Measurements from ENCODE around the gene BRPF1.

BRPF1 gene

GRCh38 chr3:9732080-9732739 is 675 bp downstream of the BRPF1 start:
- DNase-seq (ENCODE audit: low spot score): no peak

- peak; percentile 69 for DNase-seq (ENCODE audit: low spot score)
These were observed 1.2 kb downstream of the BRPF1 start for GRCh38 chr3:9732740-9733115.

DNA sequence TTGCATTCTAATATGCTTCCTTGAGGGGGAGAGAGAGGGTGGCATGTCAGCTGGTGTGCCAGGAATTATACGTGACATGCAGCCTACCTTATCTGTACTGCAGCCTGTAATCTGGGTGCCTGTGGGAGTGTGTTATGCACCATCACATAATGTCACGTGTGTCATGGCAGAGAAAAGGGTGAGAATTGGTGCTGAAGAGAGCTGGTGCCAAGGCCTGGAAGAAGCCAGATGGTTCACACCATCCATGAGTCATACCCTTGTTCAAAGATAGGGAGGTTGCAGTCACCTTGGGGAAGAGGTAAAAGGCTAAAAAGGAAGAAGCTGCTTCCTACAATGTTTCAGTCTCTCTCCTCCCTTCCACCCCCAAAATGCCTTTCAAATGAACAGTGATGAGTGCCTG is 5.3 kb downstream of the BRPF1 start:
- DNase-seq (ENCODE audit: low spot score): no peak

DNA sequence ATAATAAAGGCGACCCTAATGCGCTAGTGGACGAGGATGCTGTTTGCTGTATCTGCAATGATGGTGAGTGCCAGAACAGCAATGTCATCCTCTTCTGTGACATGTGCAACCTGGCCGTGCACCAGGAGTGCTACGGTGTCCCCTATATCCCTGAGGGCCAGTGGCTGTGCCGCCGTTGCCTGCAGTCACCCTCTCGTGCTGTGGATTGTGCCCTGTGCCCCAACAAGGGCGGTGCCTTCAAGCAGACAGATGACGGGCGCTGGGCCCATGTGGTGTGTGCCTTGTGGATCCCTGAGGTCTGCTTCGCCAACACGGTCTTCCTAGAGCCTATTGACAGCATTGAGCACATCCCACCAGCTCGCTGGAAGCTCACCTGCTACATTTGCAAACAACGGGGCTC is 7.6 kb downstream of the BRPF1 start:
- no peak for DNase-seq (ENCODE audit: low spot score)

GRCh38 chr3:9742560-9742959 is 11.0 kb downstream of the BRPF1 start:
- DNase-seq (ENCODE audit: low spot score): no peak

DNA sequence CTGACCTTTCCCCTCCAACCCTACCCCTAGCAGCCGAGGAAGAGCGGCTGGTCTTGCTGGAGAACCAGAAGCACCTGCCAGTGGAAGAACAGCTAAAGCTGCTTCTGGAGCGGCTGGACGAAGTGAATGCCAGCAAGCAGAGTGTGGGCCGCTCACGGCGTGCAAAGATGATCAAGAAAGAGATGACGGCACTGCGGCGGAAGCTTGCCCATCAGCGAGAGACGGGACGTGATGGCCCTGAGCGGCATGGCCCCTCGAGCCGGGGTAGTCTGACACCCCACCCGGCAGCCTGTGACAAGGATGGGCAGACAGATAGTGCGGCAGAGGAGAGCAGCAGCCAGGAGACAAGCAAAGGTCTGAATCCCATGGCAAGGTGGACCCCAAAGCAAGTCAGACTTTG is 12.0 kb downstream of the BRPF1 start:
- DNase-seq (ENCODE audit: low spot score): no peak

DNA sequence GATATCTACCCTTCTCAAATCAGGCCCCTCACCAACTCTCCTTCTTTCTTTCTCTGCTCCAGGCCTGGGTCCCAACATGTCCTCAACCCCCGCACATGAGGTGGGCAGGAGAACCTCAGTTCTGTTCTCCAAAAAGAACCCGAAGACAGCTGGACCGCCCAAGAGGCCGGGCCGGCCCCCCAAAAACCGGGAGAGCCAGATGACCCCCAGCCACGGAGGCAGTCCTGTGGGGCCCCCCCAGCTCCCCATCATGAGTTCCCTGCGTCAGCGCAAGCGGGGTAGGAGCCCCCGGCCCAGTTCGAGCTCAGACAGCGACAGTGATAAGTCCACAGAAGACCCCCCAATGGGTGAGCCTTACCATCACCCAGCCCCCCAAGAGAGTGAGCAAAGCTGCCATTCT is 12.6 kb downstream of the BRPF1 start:
- no peak for DNase-seq (ENCODE audit: low spot score)

GRCh38 chr3:9745521-9745920 is 14.0 kb downstream of the BRPF1 start:
- no peak for DNase-seq (ENCODE audit: low spot score)

DNA sequence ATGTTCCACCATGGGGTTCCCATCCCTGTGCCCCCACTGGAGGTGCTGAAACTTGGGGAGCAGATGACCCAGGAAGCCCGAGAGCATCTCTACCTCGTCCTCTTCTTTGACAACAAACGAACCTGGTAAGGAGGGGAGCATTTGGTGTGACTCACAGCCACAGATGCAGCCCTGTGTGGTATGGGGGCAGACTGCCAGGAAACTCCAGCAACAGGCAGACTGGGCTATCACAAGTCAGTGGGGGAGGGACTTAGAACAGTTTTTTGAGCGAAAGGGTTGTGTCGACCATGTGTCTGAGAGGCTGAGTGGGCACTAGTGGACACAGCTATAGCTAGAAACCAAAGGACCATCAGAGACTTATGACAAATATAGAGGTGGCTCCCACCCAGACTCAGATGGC is 14.8 kb downstream of the BRPF1 start:
- DNase-seq (ENCODE audit: low spot score): no peak

DNA sequence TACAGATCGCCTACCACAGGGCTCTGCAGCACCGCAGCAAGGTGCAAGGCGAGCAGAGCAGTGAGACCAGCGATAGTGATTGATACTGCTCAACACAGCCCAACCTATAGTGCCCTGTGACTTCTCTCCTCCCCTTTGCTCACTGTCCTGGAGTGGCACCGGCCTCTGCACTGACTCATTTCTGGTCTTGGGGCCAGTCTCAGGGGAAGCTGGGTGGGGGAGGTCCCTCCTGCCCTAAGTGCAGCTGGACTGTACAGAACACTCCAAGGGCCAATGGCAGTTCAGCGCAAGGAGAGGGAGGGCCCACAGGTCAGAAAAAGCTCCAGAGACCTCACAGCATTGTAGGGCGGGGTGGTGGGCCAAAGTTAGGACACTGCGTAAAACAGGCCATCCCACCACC is 15.7 kb downstream of the BRPF1 start:
- DNase-seq (ENCODE audit: low spot score): no peak

- no peak for DNase-seq (ENCODE audit: low spot score)
These were observed 16.5 kb downstream of the BRPF1 start for GRCh38 chr3:9748031-9748430.

- DNase-seq (ENCODE audit: low spot score): no peak
These were observed 17.7 kb downstream of the BRPF1 start for GRCh38 chr3:9749296-9749644.

- peak; percentile 99 for DNase-seq (ENCODE audit: low spot score)
These were observed 18.4 kb downstream of the BRPF1 start, which contains the start of gene OGG1 for GRCh38 chr3:9749645-9750555. Gene OGG1 (plus strand): TSS chr3:9749952. CDS start chr3:9750287, 335 bp downstream.

- peak; percentile 73 for DNase-seq (ENCODE audit: low spot score)
These were observed 19.2 kb downstream of the BRPF1 start for GRCh38 chr3:9750556-9751411.

- no peak for DNase-seq (ENCODE audit: low spot score)
These were observed 23.1 kb downstream of the BRPF1 start for GRCh38 chr3:9754678-9755077.

DNA sequence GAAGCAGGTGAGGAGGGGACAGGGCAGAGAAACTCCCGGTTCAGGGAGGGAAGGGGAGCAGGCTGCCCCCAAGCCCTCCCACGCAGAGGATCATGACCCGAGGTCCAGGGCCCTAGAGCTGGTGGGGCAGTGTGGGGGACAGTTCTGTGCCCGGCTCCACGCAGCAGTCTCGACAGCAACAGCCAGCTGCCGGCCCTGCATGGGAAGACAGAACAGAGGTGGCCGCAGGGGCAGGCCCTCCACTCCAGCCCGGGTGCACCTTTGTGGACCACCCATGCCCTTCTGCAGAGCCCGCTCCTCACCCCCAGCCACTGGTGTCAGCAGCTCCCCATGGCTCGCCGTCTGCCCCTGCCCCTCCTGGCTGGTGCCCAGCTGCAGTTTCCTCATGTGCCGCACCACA is 25.9 kb downstream of the BRPF1 start:
- DNase-seq (ENCODE audit: low spot score): no peak

GRCh38 chr3:9760779-9761505 is 29.4 kb downstream of the BRPF1 start:
- DNase-seq (ENCODE audit: low spot score): no peak

DNA sequence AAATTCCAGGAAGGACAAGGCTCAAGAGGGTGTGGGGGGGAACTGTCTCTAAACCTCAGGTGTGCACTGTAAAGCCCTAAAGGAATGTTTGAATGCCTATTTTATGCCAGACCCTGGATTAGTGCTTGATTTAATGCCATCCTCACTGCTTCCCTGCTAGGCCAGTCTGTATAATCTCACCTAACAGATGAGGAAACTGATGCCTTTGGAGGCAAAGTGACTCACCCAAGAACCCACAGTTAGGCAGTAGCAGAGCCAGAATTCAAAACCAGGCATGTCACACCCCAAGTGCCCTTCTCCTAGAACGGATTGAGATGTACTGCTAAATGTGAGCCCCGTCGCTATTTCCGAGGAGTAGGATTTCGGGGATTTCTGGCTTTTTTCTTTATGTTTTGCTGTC is 30.4 kb downstream of the BRPF1 start:
- no peak for DNase-seq (ENCODE audit: low spot score)

DNA sequence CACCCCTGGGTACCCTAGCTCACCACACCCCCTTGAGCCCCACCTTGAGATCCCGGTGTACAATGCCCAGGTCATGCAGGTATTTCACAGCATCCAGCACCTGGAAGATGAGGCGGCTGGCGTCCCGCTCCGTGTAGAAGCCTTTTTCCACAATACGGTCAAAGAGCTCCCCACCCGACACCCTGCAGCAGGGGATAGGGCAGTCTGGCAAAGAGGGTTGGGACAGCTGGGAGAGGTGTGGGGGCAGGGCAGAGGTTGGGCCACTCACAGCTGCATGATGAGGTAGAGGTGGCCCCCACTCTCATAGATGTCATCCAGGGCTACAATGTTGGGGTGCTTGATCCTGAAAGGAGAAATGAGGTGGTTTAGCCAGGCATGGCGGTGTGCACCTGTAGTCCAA is 31.3 kb downstream of the BRPF1 start:
- DNase-seq (ENCODE audit: low spot score): no peak

DNA sequence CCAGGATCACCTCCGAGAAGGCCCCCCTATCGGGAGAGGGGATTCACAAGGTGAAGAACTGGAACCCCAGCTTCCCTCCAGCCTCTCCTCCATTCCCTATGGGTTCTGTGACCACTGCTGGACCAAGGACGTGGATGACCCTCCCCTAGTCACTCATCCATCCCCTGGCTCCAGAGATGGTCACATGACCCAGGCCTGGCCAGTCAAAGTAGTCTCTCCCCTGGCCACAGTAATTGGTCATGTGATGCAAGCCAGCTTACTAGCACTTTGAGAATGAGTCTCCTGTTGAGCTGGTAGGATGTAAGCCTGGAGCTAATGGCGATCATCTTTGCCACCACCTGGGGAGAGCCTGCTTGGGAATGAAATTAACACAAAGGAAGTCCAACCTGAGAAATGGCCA is 34.3 kb downstream of the BRPF1 start:
- DNase-seq (ENCODE audit: low spot score): no peak

DNA sequence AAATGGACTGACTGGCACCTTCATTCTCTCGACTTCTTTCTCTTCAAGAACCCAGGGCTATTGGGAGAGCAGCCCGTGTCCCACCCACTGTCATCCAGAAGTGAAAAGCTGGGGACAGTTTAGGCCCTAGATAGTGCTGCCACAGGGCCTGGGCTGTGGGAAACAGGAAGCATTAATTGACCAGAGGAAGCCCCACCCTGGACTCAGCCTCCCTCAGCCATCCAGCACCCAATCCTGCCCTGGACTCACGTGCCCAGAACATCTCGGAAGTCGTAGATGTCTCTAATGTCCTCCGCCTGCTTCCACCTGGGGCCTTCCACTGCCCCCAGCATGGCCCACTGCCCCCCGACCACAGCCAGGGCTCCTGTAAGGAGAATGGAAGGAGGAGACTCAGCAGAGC is 35.9 kb downstream of the BRPF1 start:
- no peak for DNase-seq (ENCODE audit: low spot score)
